Measurements from ENCODE around the gene NPL.

- TF ChIP-seq, protein P1, sequence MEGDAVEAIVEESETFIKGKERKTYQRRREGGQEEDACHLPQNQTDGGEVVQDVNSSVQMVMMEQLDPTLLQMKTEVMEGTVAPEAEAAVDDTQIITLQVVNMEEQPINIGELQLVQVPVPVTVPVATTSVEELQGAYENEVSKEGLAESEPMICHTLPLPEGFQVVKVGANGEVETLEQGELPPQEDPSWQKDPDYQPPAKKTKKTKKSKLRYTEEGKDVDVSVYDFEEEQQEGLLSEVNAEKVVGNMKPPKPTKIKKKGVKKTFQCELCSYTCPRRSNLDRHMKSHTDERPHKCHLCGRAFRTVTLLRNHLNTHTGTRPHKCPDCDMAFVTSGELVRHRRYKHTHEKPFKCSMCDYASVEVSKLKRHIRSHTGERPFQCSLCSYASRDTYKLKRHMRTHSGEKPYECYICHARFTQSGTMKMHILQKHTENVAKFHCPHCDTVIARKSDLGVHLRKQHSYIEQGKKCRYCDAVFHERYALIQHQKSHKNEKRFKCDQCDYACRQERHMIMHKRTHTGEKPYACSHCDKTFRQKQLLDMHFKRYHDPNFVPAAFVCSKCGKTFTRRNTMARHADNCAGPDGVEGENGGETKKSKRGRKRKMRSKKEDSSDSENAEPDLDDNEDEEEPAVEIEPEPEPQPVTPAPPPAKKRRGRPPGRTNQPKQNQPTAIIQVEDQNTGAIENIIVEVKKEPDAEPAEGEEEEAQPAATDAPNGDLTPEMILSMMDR (IDR thresholded peaks at IDR 0.05), result no peak
- no peak for TF ChIP-seq POLR2A (IDR thresholded peaks at IDR 0.05)
Observed at GRCh38 chr1:182829285-182829932, 39.8 kb downstream of the NPL start.
